Hepatocyte (in vitro differentiated cells): ENCODE measurements around the gene CCR2. TPM values are rescaled to one million over a fixed set of nuclear protein-coding genes. Genes with fewer than 3 reads are reported as not detected.

Experiments
- DNase-seq: peaks from one replicate; pipeline ENCODE4 v3.0.0-alpha.2; 2016; ENCODE audit warnings: low spot score
- H2AFZ ChIP-seq: fragments of 200-600 bp; sonication (generic); 2 replicates; pipeline ENCODE4 v1.6.0; 2016; ENCODE audit warnings: antibody characterized with exemption, mild to moderate bottlenecking
- H3K27ac ChIP-seq: fragments of 200-600 bp; sonication (generic); 2 replicates; pipeline ENCODE4 v1.5.1; 2016; ENCODE audit warnings: mild to moderate bottlenecking
- H3K27me3 ChIP-seq: fragments of 200-600 bp; sonication (generic); 2 replicates; pipeline ENCODE4 v1.6.1; 2016
- H3K36me3 ChIP-seq: fragments of 200-600 bp; sonication (generic); replicated peaks from 2 replicates; pipeline ENCODE4 v1.5.1; 2016; ENCODE audit warnings: low read depth; ENCODE audit not compliant: insufficient read depth
- H3K4me1 ChIP-seq: fragments of 200-600 bp; sonication (generic); 2 replicates; pipeline ENCODE4 v1.5.1; 2016; ENCODE audit warnings: mild to moderate bottlenecking, moderate library complexity; ENCODE audit not compliant: insufficient read depth
- H3K4me2 ChIP-seq: fragments of 200-600 bp; sonication (generic); 2 replicates; pipeline ENCODE4 v1.6.0; 2016
- H3K4me3 ChIP-seq: fragments of 200-600 bp; sonication (generic); 2 replicates; pipeline ENCODE4 v1.5.1; 2016; ENCODE audit warnings: mild to moderate bottlenecking
- H3K79me2 ChIP-seq: fragments of 200-600 bp; sonication (generic); 2 replicates; pipeline ENCODE4 v1.6.0; 2017; ENCODE audit warnings: mild to moderate bottlenecking
- H3K9me2 ChIP-seq: fragments of 200-600 bp; sonication (generic); replicated peaks from 2 replicates; pipeline ENCODE4 v1.6.0; 2017; ENCODE audit warnings: mild to moderate bottlenecking; ENCODE audit not compliant: insufficient read depth
- H3K9me3 ChIP-seq: fragments of 200-600 bp; sonication (generic); 2 replicates; pipeline ENCODE4 v1.5.1; 2016; ENCODE audit warnings: low read depth, mild to moderate bottlenecking
- H4K20me1 ChIP-seq: fragments of 200-600 bp; sonication (generic); 2 replicates; pipeline ENCODE4 v1.6.0; 2016; ENCODE audit warnings: mild to moderate bottlenecking; ENCODE audit not compliant: insufficient read depth, poor library complexity, severe bottlenecking
- EZH2 ChIP-seq: fragments of 200-600 bp; sonication (generic); IDR thresholded peaks from 2 replicates; pipeline ENCODE4 v1.6.1; 2016; ENCODE audit warnings: antibody characterized with exemption, mild to moderate bottlenecking, borderline replicate concordance
- EZH2phosphoT487 ChIP-seq: fragments of 200-600 bp; sonication (generic); IDR thresholded peaks from one replicate; pipeline ENCODE4 v1.6.1; 2018; ENCODE audit warnings: antibody characterized with exemption, mild to moderate bottlenecking, low read depth, moderate library complexity; ENCODE audit not compliant: unreplicated experiment, severe bottlenecking
- WGBS: methylation state at CpG from one replicate; pipeline ENCODE4 v1.1.6; 2016; ENCODE audit warnings: low lambda C conversion rate; ENCODE audit errors: missing lambda C conversion rate; 5-methylcytosine and 5-hydroxymethylcytosine counted together
- polyA plus RNA-seq: library from polyadenylated mRNA; unstranded; fragments of >200 nt; fragmentation: Nextera tagmentation; extraction: Ambion mirVana; gene quantifications from 2 replicates; pipeline ENCODE4 v1.2.1, GENCODE V29; 2016
- total RNA-seq: library from RNA; depleted of rRNA; stranded (reverse); fragments of >200 nt; gene quantifications from 2 replicates; pipeline ENCODE4 v1.2.3, GENCODE V29; 2014
- TF ChIP-seq, protein P1 (sequence below): fragments of 200-600 bp; sonication (generic); IDR thresholded peaks from 2 replicates; pipeline ENCODE4 v1.5.1; 2016; ENCODE audit warnings: antibody characterized with exemption, mild to moderate bottlenecking; ENCODE audit not compliant: poor library complexity

CCR2 gene
- 0.04 and 0.23 TPM in 2 replicates for total RNA-seq
- polyA plus RNA-seq: not detected in 2 replicates

DNA sequence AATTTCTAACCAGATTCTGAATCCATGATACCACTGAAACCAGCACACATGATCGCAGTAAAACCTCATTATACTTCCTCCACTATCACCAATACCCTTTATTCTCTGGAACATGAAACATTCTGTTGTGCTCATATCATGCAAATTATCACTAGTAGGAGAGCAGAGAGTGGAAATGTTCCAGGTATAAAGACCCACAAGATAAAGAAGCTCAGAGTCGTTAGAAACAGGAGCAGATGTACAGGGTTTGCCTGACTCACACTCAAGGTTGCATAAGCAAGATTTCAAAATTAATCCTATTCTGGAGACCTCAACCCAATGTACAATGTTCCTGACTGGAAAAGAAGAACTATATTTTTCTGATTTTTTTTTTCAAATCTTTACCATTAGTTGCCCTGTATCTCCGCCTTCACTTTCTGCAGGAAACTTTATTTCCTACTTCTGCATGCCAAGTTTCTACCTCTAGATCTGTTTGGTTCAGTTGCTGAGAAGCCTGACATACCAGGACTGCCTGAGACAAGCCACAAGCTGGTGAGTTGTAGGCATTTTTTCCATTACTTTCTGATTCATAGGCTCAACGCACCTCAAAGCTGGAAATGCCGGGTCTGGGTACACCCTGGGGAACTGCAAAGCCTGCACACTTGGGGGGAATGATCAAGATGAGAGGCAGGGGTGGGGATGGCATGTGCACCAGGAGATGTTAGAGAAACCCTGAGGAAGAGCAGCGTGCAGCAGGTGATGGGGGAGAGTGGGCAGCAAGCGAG lies at the start of gene CCR2:
Gene CCR2 (plus strand): TSS at position 465 of the 764 bp plus-strand sequence. CDS start 3,417 bp downstream, outside the sequence.
- whole genome bisulfite sequencing: 83% methylated on average over 7 of the region's 7 CpGs
- H3K27me3 ChIP-seq: no peaks in the 10 kb centered on the region
- no peak within 1 kb of the TSS for H2AFZ ChIP-seq
- H3K9me2 ChIP-seq: no peaks in the 10 kb centered on the region
- no peaks in the 10 kb centered on the region for H3K79me2 ChIP-seq
- no peaks in the 10 kb centered on the region for H4K20me1 ChIP-seq
- H3K4me2 ChIP-seq: no peak within 1 kb of the TSS
- DNase-seq: peak; percentile 18
- H3K4me1 ChIP-seq: peaks cover 7% of the 10 kb centered on the region
- H3K9me3 ChIP-seq: no peaks in the 10 kb centered on the region
- no peak within 1 kb of the TSS for H3K27ac ChIP-seq
- no peaks in the 10 kb centered on the region for H3K36me3 ChIP-seq
- TF ChIP-seq, protein P1, sequence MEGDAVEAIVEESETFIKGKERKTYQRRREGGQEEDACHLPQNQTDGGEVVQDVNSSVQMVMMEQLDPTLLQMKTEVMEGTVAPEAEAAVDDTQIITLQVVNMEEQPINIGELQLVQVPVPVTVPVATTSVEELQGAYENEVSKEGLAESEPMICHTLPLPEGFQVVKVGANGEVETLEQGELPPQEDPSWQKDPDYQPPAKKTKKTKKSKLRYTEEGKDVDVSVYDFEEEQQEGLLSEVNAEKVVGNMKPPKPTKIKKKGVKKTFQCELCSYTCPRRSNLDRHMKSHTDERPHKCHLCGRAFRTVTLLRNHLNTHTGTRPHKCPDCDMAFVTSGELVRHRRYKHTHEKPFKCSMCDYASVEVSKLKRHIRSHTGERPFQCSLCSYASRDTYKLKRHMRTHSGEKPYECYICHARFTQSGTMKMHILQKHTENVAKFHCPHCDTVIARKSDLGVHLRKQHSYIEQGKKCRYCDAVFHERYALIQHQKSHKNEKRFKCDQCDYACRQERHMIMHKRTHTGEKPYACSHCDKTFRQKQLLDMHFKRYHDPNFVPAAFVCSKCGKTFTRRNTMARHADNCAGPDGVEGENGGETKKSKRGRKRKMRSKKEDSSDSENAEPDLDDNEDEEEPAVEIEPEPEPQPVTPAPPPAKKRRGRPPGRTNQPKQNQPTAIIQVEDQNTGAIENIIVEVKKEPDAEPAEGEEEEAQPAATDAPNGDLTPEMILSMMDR: no peak
- TF ChIP-seq EZH2phosphoT487: no peak
- TF ChIP-seq EZH2: no peak
- H3K4me3 ChIP-seq: no peak within 1 kb of the TSS

DNA sequence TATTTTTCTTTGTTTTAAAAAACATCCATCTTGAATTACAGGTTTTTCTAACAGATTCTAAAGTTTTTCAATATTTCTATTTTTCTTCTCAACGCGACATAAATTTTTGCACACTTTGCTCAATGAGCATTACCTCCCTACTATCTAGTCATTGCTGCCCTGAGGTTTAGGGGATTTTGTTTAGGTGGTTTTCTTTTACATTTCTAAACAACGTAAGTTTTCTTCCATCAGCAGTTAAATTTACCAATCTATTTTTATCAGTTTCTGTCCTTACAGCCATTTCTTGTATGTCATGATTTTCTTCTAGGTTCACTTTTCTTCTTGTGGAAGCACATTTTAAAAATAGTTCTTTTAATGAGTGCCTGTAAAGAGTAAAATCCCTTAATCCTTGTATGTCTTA lies 49.2 kb upstream of the CCR2 start:
- H3K79me2 ChIP-seq: no peaks in the 10 kb centered on the region
- no peaks in the 10 kb centered on the region for H4K20me1 ChIP-seq
- no peaks in the 10 kb centered on the region for H3K36me3 ChIP-seq
- H3K4me1 ChIP-seq: no peaks in the 10 kb centered on the region
- H3K4me3 ChIP-seq: no peak overlapping the region
- no peak overlapping the region for H3K27ac ChIP-seq
- no peak for TF ChIP-seq EZH2
- TF ChIP-seq, protein P1: no peak
- TF ChIP-seq EZH2phosphoT487: no peak
- H2AFZ ChIP-seq: no peak overlapping the region
- H3K4me2 ChIP-seq: no peak overlapping the region
- DNase-seq: no peak
- H3K27me3 ChIP-seq: peaks cover 7% of the 10 kb centered on the region
- H3K9me2 ChIP-seq: no peaks in the 10 kb centered on the region
- no peaks in the 10 kb centered on the region for H3K9me3 ChIP-seq
- 94% methylated on average over 3 of the region's 3 CpGs for WGBS

DNA sequence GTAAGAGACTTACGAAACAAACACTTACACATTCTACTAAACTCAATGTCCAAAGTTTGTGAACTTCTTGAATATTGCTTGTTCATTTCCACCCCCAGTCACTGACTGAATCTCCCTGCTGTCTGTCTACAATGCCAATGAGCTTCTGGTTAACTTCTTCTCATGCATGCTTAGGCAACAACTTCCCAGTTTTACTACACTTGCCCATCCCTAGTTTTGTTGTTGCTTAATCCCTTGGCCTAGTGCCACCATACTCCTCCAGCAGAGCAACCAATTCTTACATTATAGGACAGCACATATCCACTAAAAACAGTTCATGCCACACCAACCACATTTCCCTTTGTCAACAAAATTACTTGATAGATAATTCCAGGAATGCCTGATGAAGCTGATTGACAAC lies 40.9 kb upstream of the CCR2 start:
- Histone ChIP-seq H3K9me3 (no peaks in the 10 kb centered on the region), H3K4me3 (no peak overlapping the region), H4K20me1 (no peaks in the 10 kb centered on the region), H3K27me3 (no peaks in the 10 kb centered on the region), H3K9me2 (no peaks in the 10 kb centered on the region), H3K4me1 (no peaks in the 10 kb centered on the region), H2AFZ (no peak overlapping the region), H3K27ac (no peak overlapping the region), H3K79me2 (no peaks in the 10 kb centered on the region), H3K4me2 (no peak overlapping the region), H3K36me3 (no peaks in the 10 kb centered on the region)
- peak; percentile 30 for DNase-seq
- TF ChIP-seq EZH2 (no peak), EZH2phosphoT487 (no peak)
- TF ChIP-seq, protein P1: no peak
- WGBS: 91% methylated on average over 1 of the region's 1 CpG
